ENCODE results near the gene POLK. TPM values are rescaled to one million over a fixed set of nuclear protein-coding genes. Genes with fewer than 3 reads are reported as not detected.
"Not testable (repeated sequence)": the region's sequence is repeated elsewhere in the genome, so short reads cannot be mapped to it uniquely, and the experiment has no call there.

POLK gene
- total and polyA plus RNA-seq, 5 donors from 2014 or later, result 19.8 to 33.6 (median 24.1) TPM

DNA sequence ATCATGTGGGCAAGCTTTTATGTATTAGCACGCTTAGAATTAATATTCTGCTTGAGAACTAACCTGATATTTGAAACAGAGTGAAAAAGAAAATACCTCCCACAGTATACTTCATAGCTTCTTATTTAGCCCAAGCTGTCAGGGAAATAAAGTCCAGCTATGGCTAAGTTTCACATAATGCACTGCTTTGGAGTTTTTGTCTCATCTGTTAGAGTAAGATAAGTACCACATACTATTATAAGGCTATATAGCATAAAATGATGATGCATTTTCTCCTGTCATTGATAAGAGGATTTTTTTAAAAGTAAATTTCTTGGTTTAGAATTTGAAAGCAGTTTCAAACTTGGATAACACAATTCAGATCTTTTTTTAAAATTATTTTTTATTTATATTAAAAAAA is 97.2 kb downstream of the POLK start:
- Mint-ChIP-seq H3K4me1 (peaks cover 6 to 12% (median 10%) of the 10 kb centered on the region in 4 donors), H3K27ac (no peak overlapping the region), H3K27me3 (peaks cover 9% of the 10 kb centered on the region), H3K9me3 (peaks cover 0 to 5% (median 0%) of the 10 kb centered on the region in 7 donors), H3K4me3 (no peak overlapping the region), H3K36me3 (peaks cover 19% of the 10 kb centered on the region)
- ATAC-seq (ENCODE audit: low read depth in 2 of 2) (no peak), DNase-seq (no peak)
- H3K4me1 ChIP-seq (ENCODE audit: control insufficient read depth, insufficient read depth, low read length, poor library complexity, severe bottlenecking), result peaks cover 8% of the 10 kb centered on the region
- no peaks in the 10 kb centered on the region for H3K9me3 ChIP-seq (ENCODE audit: control insufficient read depth in 2 of 2, low read length in 2 of 2)
- H3K27me3 ChIP-seq (ENCODE audit: control insufficient read depth, insufficient read depth, low read length), result peaks cover 4% of the 10 kb centered on the region
- H3K27ac ChIP-seq (ENCODE audit: insufficient read depth, low read length, poor library complexity, severe bottlenecking), result no peak overlapping the region
- no peak overlapping the region for H3K4me3 ChIP-seq (ENCODE audit: low read depth, low read length)
- H3K36me3 ChIP-seq (ENCODE audit: control insufficient read depth, insufficient read depth, low read length), result no peaks in the 10 kb centered on the region

DNA sequence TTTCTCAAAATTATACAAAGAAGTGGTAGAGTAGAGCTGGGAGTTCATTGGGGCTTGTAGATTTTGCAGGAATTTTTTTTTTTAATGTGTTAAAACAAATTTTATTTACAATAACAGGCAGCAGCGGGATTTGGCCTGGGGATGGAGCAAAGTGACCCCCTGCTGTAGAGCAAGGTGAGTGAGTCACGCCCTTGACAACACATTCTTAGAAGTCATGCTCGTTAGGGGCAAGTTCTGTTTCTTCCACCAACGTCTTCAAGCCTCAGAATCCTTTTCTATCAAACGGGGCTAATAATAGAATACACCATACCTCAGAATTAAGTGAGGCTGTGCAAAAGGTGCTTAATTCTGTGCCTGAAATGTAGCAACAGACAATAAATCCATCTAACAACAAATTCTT is 98.5 kb downstream of the POLK start:
- peaks cover 0 to 5% (median 0%) of the 10 kb centered on the region in 7 donors for H3K9me3 Mint-ChIP-seq
- H3K27ac Mint-ChIP-seq, result no peak overlapping the region
- Histone ChIP-seq H3K36me3 (ENCODE audit: control insufficient read depth, insufficient read depth, low read length) (no peaks in the 10 kb centered on the region), H3K27ac (ENCODE audit: insufficient read depth, low read length, poor library complexity, severe bottlenecking) (no peak overlapping the region), H3K4me3 (ENCODE audit: low read depth, low read length) (no peak overlapping the region), H3K27me3 (ENCODE audit: control insufficient read depth, insufficient read depth, low read length) (peaks cover 4% of the 10 kb centered on the region), H3K9me3 (ENCODE audit: control insufficient read depth in 2 of 2, low read length in 2 of 2) (no peaks in the 10 kb centered on the region), H3K4me1 (ENCODE audit: control insufficient read depth, insufficient read depth, low read length, poor library complexity, severe bottlenecking) (peaks cover 8% of the 10 kb centered on the region)
- no peak for DNase-seq
- H3K27me3 Mint-ChIP-seq, result peaks cover 9% of the 10 kb centered on the region
- H3K4me3 Mint-ChIP-seq, result no peak overlapping the region
- peaks cover 0 to 8% (median 6%) of the 10 kb centered on the region in 4 donors for H3K4me1 Mint-ChIP-seq
- peaks cover 10% of the 10 kb centered on the region for H3K36me3 Mint-ChIP-seq
- no peak for ATAC-seq (ENCODE audit: low read depth in 2 of 2)

DNA sequence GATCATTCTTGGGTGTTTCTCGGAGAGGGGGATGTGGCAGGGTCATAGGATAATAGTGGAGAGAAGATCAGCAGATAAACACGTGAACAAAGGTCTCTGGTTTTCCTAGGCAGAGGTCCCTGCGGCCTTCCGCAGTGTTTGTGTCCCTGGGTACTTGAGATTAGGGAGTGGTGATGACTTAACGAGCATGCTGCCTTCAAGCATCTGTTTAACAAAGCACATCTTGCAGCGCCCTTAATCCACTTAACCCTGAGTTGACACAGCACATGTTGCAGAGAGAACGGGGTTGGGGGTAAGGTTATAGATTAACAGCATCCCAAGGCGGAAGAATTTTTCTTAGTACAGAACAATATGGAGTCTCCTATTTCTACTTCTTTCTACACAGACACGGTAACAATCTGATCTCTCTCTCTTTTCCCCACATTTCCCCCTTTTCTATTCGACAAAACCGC is 99.2 kb downstream of the POLK start:
- H3K27me3 Mint-ChIP-seq; H3K27ac ChIP-seq (ENCODE audit: insufficient read depth, low read length, poor library complexity, severe bottlenecking); DNase-seq; H3K36me3 Mint-ChIP-seq; H3K36me3 ChIP-seq (ENCODE audit: control insufficient read depth, insufficient read depth, low read length); H3K9me3 ChIP-seq (ENCODE audit: control insufficient read depth in 2 of 2, low read length in 2 of 2); ATAC-seq (ENCODE audit: low read depth in 2 of 2); H3K27me3 ChIP-seq (ENCODE audit: control insufficient read depth, insufficient read depth, low read length); H3K4me1 Mint-ChIP-seq; H3K4me3 ChIP-seq (ENCODE audit: low read depth, low read length); H3K9me3 Mint-ChIP-seq; H3K4me1 ChIP-seq (ENCODE audit: control insufficient read depth, insufficient read depth, low read length, poor library complexity, severe bottlenecking); H3K27ac Mint-ChIP-seq: not testable (repeated sequence)
- H3K4me3 Mint-ChIP-seq, result peak overlapping the region in 2 of 4 donors; percentile 7 to 21

DNA sequence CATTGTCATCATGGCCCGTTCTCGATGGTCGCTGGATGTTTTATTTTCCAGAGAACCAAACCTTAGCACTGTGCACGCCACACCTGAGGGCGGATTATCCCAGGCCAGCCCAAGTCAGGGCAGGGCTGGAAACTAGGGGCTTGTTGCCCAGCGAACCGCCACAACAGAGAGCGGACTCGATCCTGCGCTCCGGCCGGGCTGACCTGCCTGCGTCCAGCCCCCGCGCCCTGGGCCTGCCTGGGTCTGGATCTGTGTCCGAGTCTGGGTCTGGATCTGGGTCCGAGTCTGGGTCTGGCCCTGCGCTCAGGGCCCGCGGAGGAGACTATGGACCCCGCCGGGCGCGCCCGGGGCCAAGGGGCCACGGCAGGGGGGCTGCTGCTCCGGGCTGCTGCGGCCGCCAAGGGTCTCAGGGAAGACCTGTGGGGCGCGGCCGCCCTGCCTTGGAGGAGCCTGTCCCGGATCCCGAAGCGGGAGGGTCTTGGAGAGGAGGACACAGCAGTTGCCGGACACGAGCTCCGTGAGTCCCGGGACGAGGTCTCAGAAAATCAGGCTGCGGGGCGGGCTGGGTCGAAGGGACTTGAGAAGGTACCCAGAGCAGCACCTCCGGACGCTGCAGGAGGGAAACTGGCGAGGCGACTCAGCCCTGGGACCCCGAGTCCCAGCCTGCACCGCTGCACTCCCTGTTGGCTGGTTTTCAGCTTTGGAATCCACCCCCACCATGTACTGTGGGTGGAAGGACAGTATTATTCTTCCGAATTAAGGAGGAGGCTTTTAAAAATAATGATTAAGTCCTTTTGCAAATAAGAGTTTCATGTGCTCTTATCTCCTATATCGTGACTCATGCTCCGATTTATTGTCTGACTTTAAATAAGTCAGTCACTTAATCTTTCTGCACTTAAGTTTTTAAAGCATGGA is 99.9 kb downstream of the POLK start, which contains the start of gene ANKDD1B:
ANKDD1B (plus strand) TSS at position 143 of the 915 bp plus-strand sequence; CDS start at position 325, 182 bp downstream.
- DNase-seq (peak in 1 of 3 donors; percentile 8), ATAC-seq (ENCODE audit: low read depth in 2 of 2) (no peak)
- peaks cover 4% of the 10 kb centered on the region for H3K27me3 ChIP-seq (ENCODE audit: control insufficient read depth, insufficient read depth, low read length)
- H3K27ac Mint-ChIP-seq, result no peak within 1 kb of the TSS
- H3K4me1 ChIP-seq (ENCODE audit: control insufficient read depth, insufficient read depth, low read length, poor library complexity, severe bottlenecking), result peaks cover 8% of the 10 kb centered on the region
- H3K9me3 ChIP-seq (ENCODE audit: control insufficient read depth in 2 of 2, low read length in 2 of 2), result no peaks in the 10 kb centered on the region
- H3K36me3 ChIP-seq (ENCODE audit: control insufficient read depth, insufficient read depth, low read length), result no peaks in the 10 kb centered on the region
- H3K4me1 Mint-ChIP-seq, result peaks cover 0 to 7% (median 5%) of the 10 kb centered on the region in 4 donors
- H3K27ac ChIP-seq (ENCODE audit: insufficient read depth, low read length, poor library complexity, severe bottlenecking), result no peak within 1 kb of the TSS
- H3K9me3 Mint-ChIP-seq, result peaks cover 0 to 5% (median 0%) of the 10 kb centered on the region in 7 donors
- peak within 1 kb of the TSS in 3 of 4 donors; percentile 19 to 38 (median 21) for H3K4me3 Mint-ChIP-seq
- H3K4me3 ChIP-seq (ENCODE audit: low read depth, low read length), result peak within 1 kb of the TSS; percentile 77
- peaks cover 9% of the 10 kb centered on the region for H3K36me3 Mint-ChIP-seq
- peaks cover 9% of the 10 kb centered on the region for H3K27me3 Mint-ChIP-seq

DNA sequence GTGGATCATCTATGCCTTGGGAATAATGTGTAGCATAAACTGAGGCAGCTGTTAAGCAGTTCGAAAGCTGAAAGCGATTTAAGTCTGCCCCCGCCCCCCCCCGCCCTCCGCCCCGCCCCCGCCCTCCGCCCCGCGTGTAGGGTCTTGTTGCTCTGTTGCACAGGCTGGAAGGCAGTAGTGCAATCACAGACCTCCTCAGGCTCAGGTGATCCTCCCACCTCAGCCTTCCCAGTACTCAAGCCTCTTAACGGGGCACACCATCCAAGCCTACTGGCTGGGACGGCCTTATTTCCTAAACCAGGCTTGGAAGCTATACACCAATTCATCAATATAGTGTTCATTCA is 100.5 kb downstream of the POLK start:
- peaks cover 9% of the 10 kb centered on the region for H3K36me3 Mint-ChIP-seq

DNA sequence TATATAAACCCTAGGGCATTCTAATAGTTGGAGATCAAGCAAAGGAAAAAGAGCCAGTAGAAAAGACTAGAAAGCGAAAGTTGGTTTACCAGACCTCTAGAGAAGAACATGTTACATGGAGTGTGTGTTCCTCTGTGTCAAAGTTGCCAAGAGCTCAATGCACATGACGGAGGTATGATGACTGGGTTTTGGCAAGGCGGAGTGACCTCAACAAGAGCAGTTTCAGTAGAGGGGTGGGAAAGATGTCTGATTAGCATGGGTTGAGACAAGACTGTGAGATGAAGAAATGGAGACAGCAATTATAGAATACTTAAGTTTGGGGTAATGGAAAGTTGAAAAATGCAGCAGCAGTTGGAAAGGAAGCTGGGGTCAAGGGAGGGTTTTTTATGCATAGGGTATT is 101.2 kb downstream of the POLK start:
- peaks cover 0 to 7% (median 3%) of the 10 kb centered on the region in 4 donors for H3K4me1 Mint-ChIP-seq
- Histone ChIP-seq H3K27ac (ENCODE audit: insufficient read depth, low read length, poor library complexity, severe bottlenecking) (no peak overlapping the region), H3K9me3 (ENCODE audit: control insufficient read depth in 2 of 2, low read length in 2 of 2) (no peaks in the 10 kb centered on the region), H3K4me3 (ENCODE audit: low read depth, low read length) (no peak overlapping the region), H3K4me1 (ENCODE audit: control insufficient read depth, insufficient read depth, low read length, poor library complexity, severe bottlenecking) (peaks cover 8% of the 10 kb centered on the region), H3K36me3 (ENCODE audit: control insufficient read depth, insufficient read depth, low read length) (no peaks in the 10 kb centered on the region), H3K27me3 (ENCODE audit: control insufficient read depth, insufficient read depth, low read length) (peaks cover 4% of the 10 kb centered on the region)
- ATAC-seq (ENCODE audit: low read depth in 2 of 2) (no peak), DNase-seq (no peak)
- H3K27ac Mint-ChIP-seq, result no peak overlapping the region
- H3K4me3 Mint-ChIP-seq, result no peak overlapping the region
- H3K36me3 Mint-ChIP-seq, result peaks cover 4% of the 10 kb centered on the region
- H3K9me3 Mint-ChIP-seq, result peaks cover 0 to 5% (median 0%) of the 10 kb centered on the region in 7 donors
- peaks cover 9% of the 10 kb centered on the region for H3K27me3 Mint-ChIP-seq

More for the DNA sequence above, 100.5 kb downstream of the POLK start:
- H3K36me3 ChIP-seq (ENCODE audit: control insufficient read depth, insufficient read depth, low read length), result no peaks in the 10 kb centered on the region
- peaks cover 4% of the 10 kb centered on the region for H3K27me3 ChIP-seq (ENCODE audit: control insufficient read depth, insufficient read depth, low read length)
- ATAC-seq (ENCODE audit: low read depth in 2 of 2) (no peak), DNase-seq (no peak)
- Mint-ChIP-seq H3K4me1 (peaks cover 0 to 7% (median 3%) of the 10 kb centered on the region in 4 donors), H3K4me3 (peak overlapping the region in 1 of 4 donors; percentile 38), H3K27ac (no peak overlapping the region), H3K9me3 (peaks cover 0 to 5% (median 0%) of the 10 kb centered on the region in 7 donors), H3K27me3 (peaks cover 9% of the 10 kb centered on the region)
- H3K4me1 ChIP-seq (ENCODE audit: control insufficient read depth, insufficient read depth, low read length, poor library complexity, severe bottlenecking), result peaks cover 8% of the 10 kb centered on the region
- peak overlapping the region; percentile 77 for H3K4me3 ChIP-seq (ENCODE audit: low read depth, low read length)
- H3K27ac ChIP-seq (ENCODE audit: insufficient read depth, low read length, poor library complexity, severe bottlenecking), result no peak overlapping the region
- H3K9me3 ChIP-seq (ENCODE audit: control insufficient read depth in 2 of 2, low read length in 2 of 2), result no peaks in the 10 kb centered on the region

DNA sequence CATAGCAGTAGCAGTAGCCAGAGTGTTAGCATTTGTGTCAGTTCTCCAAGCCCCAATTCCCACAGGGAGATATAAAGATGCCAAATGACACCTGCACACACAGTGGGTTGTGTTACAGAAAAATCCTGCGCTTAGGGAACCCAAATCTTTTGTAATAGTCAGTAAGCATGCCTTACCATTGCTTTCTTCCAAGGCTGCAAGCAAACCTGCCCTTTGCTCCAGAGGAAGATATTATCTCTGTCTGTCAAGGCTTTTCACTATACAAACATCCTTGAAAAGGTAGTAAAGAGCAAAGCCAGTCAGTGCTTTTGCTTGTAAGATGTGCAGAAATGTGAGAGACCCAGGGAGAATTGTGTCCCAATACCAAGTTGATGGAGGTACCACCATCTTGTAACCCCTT is 102.5 kb downstream of the POLK start:
- H3K27me3 Mint-ChIP-seq, result peaks cover 9% of the 10 kb centered on the region
- no peaks in the 10 kb centered on the region for H3K9me3 Mint-ChIP-seq
- peaks cover 4% of the 10 kb centered on the region for H3K36me3 Mint-ChIP-seq
- no peak overlapping the region for H3K27ac Mint-ChIP-seq
- Histone ChIP-seq H3K4me3 (ENCODE audit: low read depth, low read length) (no peak overlapping the region), H3K9me3 (ENCODE audit: control insufficient read depth in 2 of 2, low read length in 2 of 2) (no peaks in the 10 kb centered on the region), H3K27ac (ENCODE audit: insufficient read depth, low read length, poor library complexity, severe bottlenecking) (no peak overlapping the region), H3K36me3 (ENCODE audit: control insufficient read depth, insufficient read depth, low read length) (no peaks in the 10 kb centered on the region), H3K4me1 (ENCODE audit: control insufficient read depth, insufficient read depth, low read length, poor library complexity, severe bottlenecking) (peaks cover 8% of the 10 kb centered on the region), H3K27me3 (ENCODE audit: control insufficient read depth, insufficient read depth, low read length) (peaks cover 4% of the 10 kb centered on the region)
- H3K4me1 Mint-ChIP-seq, result peaks cover 0 to 7% (median 3%) of the 10 kb centered on the region in 4 donors
- no peak for ATAC-seq (ENCODE audit: low read depth in 2 of 2)
- DNase-seq, result no peak
- no peak overlapping the region for H3K4me3 Mint-ChIP-seq
